Breast epithelium (tissue), 4 donors: ENCODE results near the gene TRIO. TPM values are rescaled to one million over a fixed set of nuclear protein-coding genes. Genes with fewer than 3 reads are reported as not detected.

ENCODE experiments used
- DNase-seq, 2 donors: peaks; one replicate each; pipeline ENCODE4 v3.0.0-alpha.2; 2019; ENCODE audit warnings: low spot score in 2 of 2
- H3K27ac ChIP-seq, 2 donors: fragments of 200-600 bp; sonication (generic) in 1 of 2; one replicate each; pipeline ENCODE4 v1.5.1; 2016 to 2019; ENCODE audit warnings: mild to moderate bottlenecking in 1 of 2
- H3K27me3 ChIP-seq, 2 donors: fragments of 200-600 bp; sonication (generic) in 1 of 2; one replicate each; pipeline versions ENCODE4 v1.5.1 to v1.6.0; 2017 to 2019; ENCODE audit warnings: control low read depth in 1 of 2, mild to moderate bottlenecking in 1 of 2
- H3K36me3 ChIP-seq: fragments of 200-600 bp; one replicate; pipeline ENCODE4 v1.5.1; 2019
- H3K4me1 ChIP-seq, 2 donors: fragments of 200-600 bp; sonication (generic); one replicate each; pipeline ENCODE4 v1.5.1; 2016 to 2019; ENCODE audit warnings: control low read depth in 1 of 2
- H3K4me3 ChIP-seq, 3 donors: fragments of 200-600 bp; sonication (generic); 1 replicate in 2 of 3; 2 replicates in 1 of 3; pipeline ENCODE4 v1.5.1; 2016 to 2019; ENCODE audit warnings: mild to moderate bottlenecking in 3 of 3, moderate library complexity in 2 of 3
- H3K9me3 ChIP-seq, 2 donors: fragments of 200-600 bp; sonication (generic) in 1 of 2; one replicate each; pipeline ENCODE4 v1.5.1; 2016 to 2019; ENCODE audit warnings: control low read depth in 1 of 2
- CTCF ChIP-seq, 3 donors: fragments of 450-650 bp; IDR thresholded peaks; one replicate each; pipeline ENCODE4 v1.5.1; 2016 to 2017; ENCODE audit warnings: antibody characterized with exemption in 3 of 3, mild to moderate bottlenecking in 3 of 3, moderate library complexity in 3 of 3
- POLR2A ChIP-seq: fragments of 450-650 bp; IDR thresholded peaks from one replicate; pipeline ENCODE4 v1.6.1; 2016; ENCODE audit warnings: antibody characterized with exemption, mild to moderate bottlenecking, moderate library complexity
- POLR2AphosphoS5 ChIP-seq, 3 donors: sonication (generic); formaldehyde crosslinking; IDR thresholded peaks; one replicate each; pipeline ENCODE4 v1.6.1; 2017; ENCODE audit warnings: antibody characterized with exemption in 3 of 3
- intact Hi-C: fragments of 100-400 bp; cut with DNase I; formaldehyde crosslinking; loops from one replicate; pipeline ENCODE4 v1.15.1; 2023; ENCODE audit warnings: low total_unique reads
- total RNA-seq, 3 donors: library from RNA; depleted of rRNA; stranded (reverse); fragments of >200 nt; gene quantifications; one replicate each; pipeline ENCODE4 v1.1.0, GENCODE V29; 2016

Gene TRIO
- total RNA-seq, 3 donors from 2014 or later: 191 to 209 (median 193) TPM

- Histone ChIP-seq H3K4me3 (no peak overlapping the region), H3K36me3 (no peaks in the 10 kb centered on the region), H3K4me1 (peaks cover under 1 to 30% of the 10 kb centered on the region in 2 donors), H3K9me3 (no peaks in the 10 kb centered on the region), H3K27ac (no peak overlapping the region), H3K27me3 (no peaks in the 10 kb centered on the region)
- intact Hi-C loops: loop anchor here (5.0 kb wide), 1 partner anchor 836 kb away; no protein-coding TSS in a partner anchor
- TF ChIP-seq CTCF (IDR thresholded peaks at IDR 0.05) (no peak), POLR2A (no peak), POLR2AphosphoS5 (IDR thresholded peaks at IDR 0.05) (no peak)
- no peak for DNase-seq
Observed at GRCh38 chr5:14151416-14151815, 8.3 kb downstream of the TRIO start.

GRCh38 chr5:14153071-14153864 lies 10.1 kb downstream of the TRIO start:
- DNase-seq: no peak
- intact Hi-C loops: loop anchor here (5.0 kb wide), 1 partner anchor 834 kb away; no protein-coding TSS in a partner anchor

GRCh38 chr5:14153932-14154731 lies 11.0 kb downstream of the TRIO start:
- Histone ChIP-seq H3K4me3 (peak overlapping the region in 1 of 3 donors; percentile 48), H3K9me3 (no peaks in the 10 kb centered on the region), H3K27me3 (no peaks in the 10 kb centered on the region), H3K4me1 (peaks cover 0 to 17% of the 10 kb centered on the region in 2 donors), H3K27ac (peak overlapping the region; percentile 81 to 85), H3K36me3 (no peaks in the 10 kb centered on the region)
- TF ChIP-seq POLR2A: no peak
- TF ChIP-seq POLR2AphosphoS5 (IDR thresholded peaks at IDR 0.05): peak in 1 of 3 donors; percentile 27
- no peak for TF ChIP-seq CTCF (IDR thresholded peaks at IDR 0.05)
- intact Hi-C loops: loop anchor here (5.0 kb wide), 1 partner anchor 833 kb away; no protein-coding TSS in a partner anchor
- DNase-seq: peak; percentile 51 to 66

More at GRCh38 chr5:14153071-14153864, 10.1 kb downstream of the TRIO start:
- TF ChIP-seq CTCF (IDR thresholded peaks at IDR 0.05): no peak
- no peak for TF ChIP-seq POLR2AphosphoS5 (IDR thresholded peaks at IDR 0.05)
- TF ChIP-seq POLR2A: no peak
- Histone ChIP-seq H3K36me3 (no peaks in the 10 kb centered on the region), H3K4me1 (peaks cover 0 to 17% of the 10 kb centered on the region in 2 donors), H3K4me3 (no peak overlapping the region), H3K27me3 (no peaks in the 10 kb centered on the region), H3K27ac (peak overlapping the region; percentile 81 to 85), H3K9me3 (no peaks in the 10 kb centered on the region)

- Histone ChIP-seq H3K36me3 (no peaks in the 10 kb centered on the region), H3K27me3 (no peaks in the 10 kb centered on the region), H3K4me3 (no peak overlapping the region), H3K4me1 (peaks cover 0 to 17% of the 10 kb centered on the region in 2 donors), H3K9me3 (no peaks in the 10 kb centered on the region), H3K27ac (peak overlapping the region; percentile 20 to 81)
- intact Hi-C loops: no loop called here
- DNase-seq: no peak
- TF ChIP-seq POLR2AphosphoS5 (IDR thresholded peaks at IDR 0.05) (no peak), POLR2A (no peak), CTCF (IDR thresholded peaks at IDR 0.05) (no peak)
Observed at GRCh38 chr5:14155075-14155474, 11.9 kb downstream of the TRIO start.
